PC-3 (cell line): ENCODE results near the gene PARVA.

Experiments used
- CTCF ChIP-seq: fragments of 300-600 bp; sonication (generic); conservative IDR thresholded peaks from 2 replicates; pipeline ENCODE4 v1.5.1; 2017; ENCODE audit warnings: antibody characterized with exemption, low read depth, mild to moderate bottlenecking, low read length
- EZH2 ChIP-seq: fragments of 300-600 bp; sonication (generic); IDR thresholded peaks from one replicate; pipeline ENCODE4 v1.6.1; 2017; ENCODE audit warnings: antibody characterized with exemption, mild to moderate bottlenecking, low read length; ENCODE audit not compliant: unreplicated experiment

GRCh38 chr11:12353534-12353933 is 23.8 kb upstream of the PARVA start:
- TF ChIP-seq CTCF (no peak), EZH2 (no peak)
